Measurements from ENCODE around the gene ARVCF. TPM values are rescaled to one million over a fixed set of nuclear protein-coding genes. Genes with fewer than 3 reads are reported as not detected.

ARVCF gene
- total RNA-seq, 4 donors from 2014 or later: 25.2 to 53.7 (median 38.1) TPM

DNA sequence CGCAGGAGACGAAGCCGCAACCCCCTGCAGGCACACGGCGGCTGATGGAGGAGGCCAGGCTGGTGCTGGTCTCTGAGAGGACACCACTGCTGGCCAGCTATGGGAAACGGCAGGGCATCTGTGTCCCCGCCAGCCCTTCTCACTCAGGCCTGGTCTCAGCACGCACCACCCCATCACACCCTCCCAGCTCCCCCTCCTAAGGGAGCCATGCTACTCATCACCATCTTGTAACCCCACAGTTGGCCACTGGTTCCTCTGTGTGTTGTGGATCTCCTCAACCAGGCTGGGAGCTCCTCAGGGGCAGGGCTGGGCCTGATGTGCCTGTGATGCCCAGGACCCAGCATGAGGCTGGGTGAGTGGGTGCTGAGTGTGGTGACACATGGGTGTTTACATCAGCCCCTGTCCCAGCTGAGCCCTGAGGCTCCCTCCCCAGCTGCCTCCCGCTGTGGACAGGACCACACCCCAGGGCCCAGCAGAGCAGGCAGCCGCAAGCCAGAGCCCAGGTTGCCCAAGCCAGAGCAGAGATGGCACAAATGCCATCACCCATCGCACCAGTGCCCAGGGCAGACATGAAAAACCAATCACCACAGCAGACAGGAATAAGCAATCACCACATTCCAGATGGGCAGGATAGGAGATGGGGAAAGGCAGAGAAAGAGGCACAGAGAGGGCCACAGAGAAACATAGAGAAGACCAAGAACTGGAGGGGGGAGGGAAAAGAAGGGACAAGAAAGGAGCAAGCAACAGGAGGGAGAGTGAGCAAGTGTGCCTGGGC lies 8.2 kb downstream of the ARVCF start:
- DNase-seq (ENCODE audit: low spot score in 2 of 2): no peak
- H3K4me3 ChIP-seq (ENCODE audit: low read depth, poor library complexity, severe bottlenecking): no peak overlapping the region
- TF ChIP-seq POLR2A (IDR thresholded peaks at IDR 0.05): no peak
- TF ChIP-seq, protein P1, sequence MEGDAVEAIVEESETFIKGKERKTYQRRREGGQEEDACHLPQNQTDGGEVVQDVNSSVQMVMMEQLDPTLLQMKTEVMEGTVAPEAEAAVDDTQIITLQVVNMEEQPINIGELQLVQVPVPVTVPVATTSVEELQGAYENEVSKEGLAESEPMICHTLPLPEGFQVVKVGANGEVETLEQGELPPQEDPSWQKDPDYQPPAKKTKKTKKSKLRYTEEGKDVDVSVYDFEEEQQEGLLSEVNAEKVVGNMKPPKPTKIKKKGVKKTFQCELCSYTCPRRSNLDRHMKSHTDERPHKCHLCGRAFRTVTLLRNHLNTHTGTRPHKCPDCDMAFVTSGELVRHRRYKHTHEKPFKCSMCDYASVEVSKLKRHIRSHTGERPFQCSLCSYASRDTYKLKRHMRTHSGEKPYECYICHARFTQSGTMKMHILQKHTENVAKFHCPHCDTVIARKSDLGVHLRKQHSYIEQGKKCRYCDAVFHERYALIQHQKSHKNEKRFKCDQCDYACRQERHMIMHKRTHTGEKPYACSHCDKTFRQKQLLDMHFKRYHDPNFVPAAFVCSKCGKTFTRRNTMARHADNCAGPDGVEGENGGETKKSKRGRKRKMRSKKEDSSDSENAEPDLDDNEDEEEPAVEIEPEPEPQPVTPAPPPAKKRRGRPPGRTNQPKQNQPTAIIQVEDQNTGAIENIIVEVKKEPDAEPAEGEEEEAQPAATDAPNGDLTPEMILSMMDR (IDR thresholded peaks at IDR 0.05): no peak
- intact Hi-C loops (cut with DNase I; ENCODE audit: low total_unique reads): no loop called here
- WGBS, 2 donors: 82 to 87% methylated on average over 10 to 11 of the region's 11 CpGs

DNA sequence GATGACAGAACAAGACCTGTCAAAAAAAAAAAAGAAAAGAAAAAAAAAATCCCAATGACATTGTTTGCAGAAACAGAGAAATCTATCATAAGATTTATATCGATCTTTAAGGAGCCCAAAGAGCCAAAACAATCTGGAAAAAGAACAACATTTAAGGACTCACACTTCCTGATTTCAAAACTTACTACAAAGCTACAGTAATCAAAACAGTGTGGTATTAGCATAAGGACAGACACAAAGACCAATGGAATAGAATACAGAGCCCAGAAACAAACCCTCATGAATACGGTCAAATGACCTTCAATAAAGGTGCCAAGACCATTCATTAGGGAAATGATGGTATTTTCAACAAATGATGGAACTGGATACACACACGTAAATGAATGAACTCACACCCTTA lies 12.2 kb downstream of the ARVCF start:
- intact Hi-C loops (cut with DNase I; ENCODE audit: low total_unique reads): no loop called here
- no peak overlapping the region for H3K4me3 ChIP-seq (ENCODE audit: low read depth, poor library complexity, severe bottlenecking)
- no peak for TF ChIP-seq POLR2A (IDR thresholded peaks at IDR 0.05)
- TF ChIP-seq, protein P1 (IDR thresholded peaks at IDR 0.05): no peak
- WGBS, 2 donors: 93 to 98% methylated on average over 3 of the region's 3 CpGs
- DNase-seq (ENCODE audit: low spot score in 2 of 2): no peak

DNA sequence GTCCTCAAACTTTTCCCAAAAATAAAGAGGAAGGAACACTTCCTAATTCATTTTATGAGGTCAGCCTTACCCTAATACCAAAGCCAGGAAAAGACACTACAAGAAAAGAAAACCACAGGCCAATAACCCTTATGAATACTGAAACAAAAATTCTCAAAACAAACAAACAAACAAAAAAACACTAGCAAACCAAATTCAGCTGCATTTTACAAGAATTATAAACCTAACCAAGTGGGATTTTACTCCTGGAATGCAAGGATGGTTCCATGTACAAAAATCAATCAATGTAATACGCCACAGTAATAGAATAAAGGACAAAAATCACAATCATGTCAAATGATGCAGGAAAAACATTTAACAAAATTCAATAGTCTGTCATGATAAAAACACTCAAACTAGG lies 13.3 kb downstream of the ARVCF start:
- H3K4me3 ChIP-seq (ENCODE audit: low read depth, poor library complexity, severe bottlenecking): no peak overlapping the region
- intact Hi-C loops (cut with DNase I; ENCODE audit: low total_unique reads): no loop called here
- no peak for DNase-seq (ENCODE audit: low spot score in 2 of 2)
- TF ChIP-seq, protein P1 (IDR thresholded peaks at IDR 0.05): no peak
- no peak for TF ChIP-seq POLR2A (IDR thresholded peaks at IDR 0.05)
- 95 to 100% methylated on average over 1 of the region's 1 CpG for WGBS, 2 donors

DNA sequence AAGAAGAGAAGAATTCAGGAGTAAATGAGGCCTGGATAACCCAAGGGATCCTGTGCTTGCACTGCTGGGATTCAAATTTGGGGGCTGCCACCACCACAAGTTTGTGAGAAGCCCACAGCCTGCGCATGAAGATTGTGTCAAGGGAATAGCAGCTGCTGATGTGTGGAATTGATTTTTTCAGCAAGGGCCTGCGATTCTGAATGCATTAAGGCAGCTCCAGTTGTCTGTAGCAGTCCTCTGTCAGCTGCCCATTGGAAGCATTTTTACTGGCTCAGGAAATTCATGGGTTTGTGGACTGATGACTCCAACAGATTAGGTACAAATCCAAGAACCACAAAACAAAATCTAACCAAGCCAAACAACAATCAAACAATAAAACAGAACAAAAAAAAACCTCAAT lies 14.0 kb downstream of the ARVCF start:
- WGBS, 2 donors: 76 to 84% methylated on average over 2 of the region's 2 CpGs
- no peak for DNase-seq (ENCODE audit: low spot score in 2 of 2)
- H3K4me3 ChIP-seq (ENCODE audit: low read depth, poor library complexity, severe bottlenecking): no peak overlapping the region
- intact Hi-C loops (cut with DNase I; ENCODE audit: low total_unique reads): no loop called here
- TF ChIP-seq, protein P1 (IDR thresholded peaks at IDR 0.05): no peak
- TF ChIP-seq POLR2A (IDR thresholded peaks at IDR 0.05): no peak

DNA sequence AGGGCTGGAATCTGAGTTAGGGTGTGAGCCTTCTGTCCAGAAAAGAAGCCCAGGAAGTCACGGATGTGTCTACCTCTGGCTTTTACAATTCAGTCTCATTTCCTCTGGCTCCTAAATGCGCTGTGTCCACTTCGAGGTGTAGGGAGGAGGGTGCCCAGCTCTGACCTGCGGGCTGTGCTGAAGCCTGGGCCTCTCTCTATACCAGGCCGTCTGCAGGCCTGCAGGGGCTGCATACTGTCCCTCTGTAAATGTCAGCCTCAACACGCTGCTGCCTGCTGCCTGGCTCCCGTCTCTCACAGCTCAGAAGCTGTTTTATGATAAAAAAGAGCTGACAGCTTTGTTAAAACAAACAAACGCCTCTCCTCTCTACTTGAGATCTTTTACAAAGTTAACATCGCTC lies 14.5 kb downstream of the ARVCF start:
- TF ChIP-seq, protein P1 (IDR thresholded peaks at IDR 0.05): no peak
- TF ChIP-seq POLR2A (IDR thresholded peaks at IDR 0.05): no peak
- DNase-seq (ENCODE audit: low spot score in 2 of 2): no peak
- 84 to 86% methylated on average over 9 of the region's 9 CpGs for WGBS, 2 donors
- intact Hi-C loops (cut with DNase I; ENCODE audit: low total_unique reads): no loop called here
- H3K4me3 ChIP-seq (ENCODE audit: low read depth, poor library complexity, severe bottlenecking): no peak overlapping the region
